ENCODE data around the gene ZNF444. TPM values are rescaled to one million over a fixed set of nuclear protein-coding genes. Genes with fewer than 3 reads are reported as not detected.

Gene ZNF444
- total RNA-seq, result 10 to 100 TPM; 16.4 to 38.9 (median 24.9) TPM

DNA sequence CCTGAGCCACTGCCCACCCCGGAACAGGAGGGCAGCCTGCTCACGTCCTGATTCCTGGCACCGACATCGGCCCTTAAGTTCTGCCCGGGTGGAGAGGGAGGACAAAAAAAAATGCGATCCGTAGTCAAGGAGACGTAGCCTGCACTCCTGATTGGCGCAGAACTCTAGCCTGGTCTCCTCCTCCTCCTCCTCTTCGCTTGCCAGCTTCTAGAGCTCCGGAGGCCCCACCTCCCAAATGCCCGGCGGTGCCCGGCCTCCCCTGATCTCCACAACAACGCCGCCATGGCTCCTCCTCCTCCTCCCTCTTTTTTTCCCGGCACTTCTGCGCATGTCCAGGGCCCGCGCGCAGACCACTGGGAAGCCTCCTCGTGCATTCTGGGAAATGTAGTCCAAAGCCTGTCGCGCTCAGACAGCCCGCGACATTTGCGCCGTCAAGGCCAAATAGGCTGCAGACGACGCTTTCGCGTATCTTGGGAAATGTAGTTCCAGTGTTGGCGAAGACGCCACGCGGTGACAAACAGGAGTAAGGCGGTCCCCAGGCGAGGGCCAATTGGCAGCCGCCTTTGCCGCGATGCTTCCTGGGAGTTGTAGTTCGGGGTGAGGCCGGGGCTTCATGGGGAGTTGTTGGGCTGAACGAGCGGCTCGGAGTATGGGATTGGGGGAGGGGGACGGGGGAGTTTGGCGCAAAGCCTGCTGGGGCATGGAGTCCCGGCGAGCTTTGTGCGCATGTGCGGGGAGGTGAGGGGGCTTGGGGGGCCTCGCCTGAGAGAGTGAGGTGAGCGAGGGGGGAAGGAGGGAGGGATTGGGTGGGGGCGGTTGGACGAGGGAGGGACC lies at the start of gene ZNF444:
TSS of gene ZNF444 (plus strand) at position 705 of the 834 bp plus-strand sequence. CDS start 5,625 bp downstream, outside the sequence.
- no peaks in the 10 kb centered on the region for H3K36me3 ChIP-seq
- no peaks in the 10 kb centered on the region for H3K9me3 ChIP-seq
- in situ Hi-C loops (cut with MboI; ENCODE audit: low sequenced_read_pairs in 4 of 4), result no loop called here
- peak; percentile 96 for ATAC-seq
- peak; percentile 98 to 99 for DNase-seq
- intact Hi-C loops (cut with DNase I; ENCODE audit: low total_unique reads), result loop anchor here (1.0 to 10.0 kb wide), 5 partner anchors 19 to 454 kb away; partner anchors contain the start of genes ZNF71, ZNF787 and ZSCAN5A
- H3K27me3 ChIP-seq, result no peaks in the 10 kb centered on the region
- H3K4me3 ChIP-seq, result peak within 1 kb of the TSS; percentile 57 to 76 (median 60)
- H3K4me1 ChIP-seq, result peaks cover 11 to 21% of the 10 kb centered on the region in 2 donors
- peak within 1 kb of the TSS; percentile 84 to 89 (median 86) for H3K27ac ChIP-seq
- TF ChIP-seq, protein P1, sequence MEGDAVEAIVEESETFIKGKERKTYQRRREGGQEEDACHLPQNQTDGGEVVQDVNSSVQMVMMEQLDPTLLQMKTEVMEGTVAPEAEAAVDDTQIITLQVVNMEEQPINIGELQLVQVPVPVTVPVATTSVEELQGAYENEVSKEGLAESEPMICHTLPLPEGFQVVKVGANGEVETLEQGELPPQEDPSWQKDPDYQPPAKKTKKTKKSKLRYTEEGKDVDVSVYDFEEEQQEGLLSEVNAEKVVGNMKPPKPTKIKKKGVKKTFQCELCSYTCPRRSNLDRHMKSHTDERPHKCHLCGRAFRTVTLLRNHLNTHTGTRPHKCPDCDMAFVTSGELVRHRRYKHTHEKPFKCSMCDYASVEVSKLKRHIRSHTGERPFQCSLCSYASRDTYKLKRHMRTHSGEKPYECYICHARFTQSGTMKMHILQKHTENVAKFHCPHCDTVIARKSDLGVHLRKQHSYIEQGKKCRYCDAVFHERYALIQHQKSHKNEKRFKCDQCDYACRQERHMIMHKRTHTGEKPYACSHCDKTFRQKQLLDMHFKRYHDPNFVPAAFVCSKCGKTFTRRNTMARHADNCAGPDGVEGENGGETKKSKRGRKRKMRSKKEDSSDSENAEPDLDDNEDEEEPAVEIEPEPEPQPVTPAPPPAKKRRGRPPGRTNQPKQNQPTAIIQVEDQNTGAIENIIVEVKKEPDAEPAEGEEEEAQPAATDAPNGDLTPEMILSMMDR (IDR thresholded peaks at IDR 0.05 in 4 of 5, conservative IDR thresholded peaks at IDR 0.05 in 1 of 5), result no peak
- peak; percentile 52 to 54 for TF ChIP-seq POLR2A (IDR thresholded peaks at IDR 0.05)

GRCh38 chr19:56091751-56092546 lies 49.1 kb upstream of the ZNF444 start:
- intact Hi-C loops (cut with DNase I; ENCODE audit: low total_unique reads), result no loop called here
- H3K36me3 ChIP-seq, result peaks cover 0 to 6% of the 10 kb centered on the region in 2 donors
- no peaks in the 10 kb centered on the region for H3K9me3 ChIP-seq
- H3K4me3 ChIP-seq, result no peak overlapping the region
- DNase-seq, result no peak
- peak overlapping the region; percentile 70 to 76 (median 70) for H3K27ac ChIP-seq
- no peaks in the 10 kb centered on the region for H3K27me3 ChIP-seq
- in situ Hi-C loops (cut with MboI; ENCODE audit: low sequenced_read_pairs in 4 of 4), result no loop called here
- H3K4me1 ChIP-seq, result peaks cover 6 to 8% of the 10 kb centered on the region in 2 donors
- no peak for ATAC-seq
- TF ChIP-seq, protein P1 (IDR thresholded peaks at IDR 0.05 in 4 of 5, conservative IDR thresholded peaks at IDR 0.05 in 1 of 5), result no peak
- no peak for TF ChIP-seq POLR2A (IDR thresholded peaks at IDR 0.05)

DNA sequence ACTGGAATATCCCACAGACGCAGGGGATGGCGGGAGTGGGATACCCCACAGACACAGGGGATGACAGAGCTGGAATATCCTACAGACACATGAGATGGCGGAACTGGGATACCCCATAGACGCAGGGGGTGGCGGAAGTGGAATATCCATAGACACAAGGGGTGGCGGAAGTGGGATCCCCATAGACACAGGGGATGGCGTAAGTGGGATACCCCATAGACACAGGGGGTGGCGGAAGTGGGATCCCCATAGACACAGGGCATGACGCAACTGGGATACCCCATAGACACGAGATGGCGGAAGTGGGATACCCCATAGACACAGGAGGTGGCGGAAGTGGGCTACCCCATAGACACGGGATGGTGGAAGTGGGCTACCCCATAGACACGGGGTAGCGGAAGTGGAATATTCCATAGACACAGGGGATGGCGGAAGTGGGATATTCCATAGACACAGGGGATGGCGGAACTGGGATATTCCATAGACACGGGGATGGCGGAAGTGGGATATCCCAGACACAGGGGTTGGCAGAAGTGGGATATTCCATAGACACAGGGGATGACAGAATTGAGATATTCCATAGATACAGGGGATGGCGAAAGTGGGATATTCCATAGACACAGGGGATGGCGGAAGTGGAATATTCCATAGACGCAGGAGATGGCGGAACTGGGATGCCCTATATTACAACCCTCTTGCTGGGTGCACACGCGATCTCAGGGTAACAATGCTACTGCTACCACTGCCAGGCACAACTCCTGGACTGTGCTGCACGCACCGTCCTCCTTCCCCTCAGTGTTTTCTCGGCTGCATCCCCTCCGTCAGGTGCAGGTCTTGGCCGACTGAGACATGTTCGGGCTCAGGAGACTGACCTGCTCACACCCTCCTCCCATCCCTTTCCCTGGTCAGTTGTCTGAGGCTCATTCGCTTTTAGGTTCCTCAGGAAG lies 48.1 kb upstream of the ZNF444 start:
- no peak overlapping the region for H3K27ac ChIP-seq
- H3K4me3 ChIP-seq, result no peak overlapping the region
- TF ChIP-seq POLR2A (IDR thresholded peaks at IDR 0.05), result no peak
- TF ChIP-seq, protein P1 (IDR thresholded peaks at IDR 0.05 in 4 of 5, conservative IDR thresholded peaks at IDR 0.05 in 1 of 5), result no peak
- in situ Hi-C loops (cut with MboI; ENCODE audit: low sequenced_read_pairs in 4 of 4), result no loop called here
- peaks cover 0 to 6% of the 10 kb centered on the region in 2 donors for H3K36me3 ChIP-seq
- H3K27me3 ChIP-seq, result no peaks in the 10 kb centered on the region
- DNase-seq, result no peak
- H3K4me1 ChIP-seq, result peaks cover 6 to 8% of the 10 kb centered on the region in 2 donors
- no peak for ATAC-seq
- H3K9me3 ChIP-seq, result no peaks in the 10 kb centered on the region
- intact Hi-C loops (cut with DNase I; ENCODE audit: low total_unique reads), result no loop called here

DNA sequence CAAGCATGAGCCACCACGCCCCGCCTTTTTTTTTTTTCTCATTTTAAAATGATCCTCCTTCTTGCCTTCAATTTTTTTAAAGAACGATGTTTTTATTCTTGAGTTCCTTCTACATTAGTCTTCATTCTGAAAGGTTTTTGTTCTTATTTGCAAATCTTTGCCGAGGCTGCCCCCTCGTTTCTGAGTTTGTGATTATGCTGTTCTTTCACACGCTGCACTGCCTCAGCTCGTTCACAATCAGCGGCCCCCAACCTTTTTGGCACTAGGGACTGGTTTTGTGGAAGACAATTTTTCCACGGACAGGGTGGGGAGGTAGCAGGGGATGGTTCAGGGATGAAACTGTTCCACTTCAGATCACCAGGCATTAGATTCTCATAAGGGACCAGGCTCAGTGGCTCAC lies 46.6 kb upstream of the ZNF444 start:
- H3K4me3 ChIP-seq, result no peak overlapping the region
- TF ChIP-seq, protein P1 (IDR thresholded peaks at IDR 0.05 in 4 of 5, conservative IDR thresholded peaks at IDR 0.05 in 1 of 5), result no peak
- in situ Hi-C loops (cut with MboI; ENCODE audit: low sequenced_read_pairs in 4 of 4) (no loop called here), intact Hi-C loops (cut with DNase I; ENCODE audit: low total_unique reads) (no loop called here)
- no peak overlapping the region for H3K27ac ChIP-seq
- no peak for ATAC-seq
- H3K4me1 ChIP-seq, result peaks cover 6 to 8% of the 10 kb centered on the region in 2 donors
- no peaks in the 10 kb centered on the region for H3K27me3 ChIP-seq
- H3K9me3 ChIP-seq, result no peaks in the 10 kb centered on the region
- no peaks in the 10 kb centered on the region for H3K36me3 ChIP-seq
- no peak for DNase-seq

Measured in gastrocnemius medialis (tissue), 4 donors.